Measurements from ENCODE around the gene TRIM33.

GRCh38 chr1:114427612-114428011, 83.4 kb downstream of the TRIM33 start:
- no peak for TF ChIP-seq CTCF (IDR thresholded peaks at IDR 0.05 in 2 of 3, conservative IDR thresholded peaks at IDR 0.05 in 1 of 3; ENCODE audit: control insufficient read depth in 2 of 3, extremely low read depth in 1 of 3, insufficient read depth in 1 of 3, low read depth in 3 of 3, low read length in 3 of 3)
- TF ChIP-seq TCF7 (IDR thresholded peaks at IDR 0.05; ENCODE audit: borderline replicate concordance): no peak
